GOT3 (cell line): ENCODE results near the gene GPRIN1.

Experiments used
- DNase-seq: peaks from one replicate; lab custom pipeline; 2025; ENCODE audit warnings: mixed read lengths; lab: John Stamatoyannopoulos, UW

The GPRIN1 gene

DNA sequence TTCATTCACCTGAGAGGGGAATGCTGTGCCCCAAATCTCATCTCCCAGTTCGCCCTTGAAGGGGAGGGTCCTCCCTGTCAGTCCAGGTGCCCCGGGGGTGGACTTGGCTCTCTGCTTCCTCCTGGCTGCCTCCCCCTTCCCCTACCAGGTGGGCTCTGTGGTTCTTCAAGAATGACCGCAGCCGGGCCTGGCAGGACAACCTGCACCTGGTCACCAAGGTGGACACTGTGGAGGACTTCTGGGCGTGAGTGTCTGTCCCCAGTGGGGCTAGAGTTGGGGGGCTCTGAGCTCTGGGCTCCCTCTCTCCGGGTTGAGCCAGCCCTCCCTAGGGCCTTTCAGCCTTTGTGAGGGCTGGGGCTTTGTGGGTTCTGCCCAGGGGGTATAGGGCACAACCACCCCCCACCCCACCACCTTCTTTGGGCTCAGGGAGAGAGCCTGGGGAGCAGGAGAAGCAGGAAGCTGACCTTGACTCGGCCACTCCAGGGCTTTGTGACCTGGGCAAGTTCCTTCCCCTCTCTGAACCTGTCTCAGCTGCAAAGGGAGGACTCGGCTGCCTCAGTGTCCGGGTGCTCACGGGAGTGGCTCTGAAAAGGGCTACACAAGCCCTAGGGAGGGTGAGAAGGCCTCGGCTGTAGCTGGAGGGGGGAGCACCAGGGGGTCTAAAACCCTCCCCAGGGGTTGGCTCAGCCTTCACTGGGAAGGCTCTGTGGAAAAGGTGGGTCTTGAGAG is 33.7 kb upstream of the GPRIN1 start:
- no peak for DNase-seq

GRCh38 chr5:176642675-176643490 is 32.9 kb upstream of the GPRIN1 start:
- no peak for DNase-seq

DNA sequence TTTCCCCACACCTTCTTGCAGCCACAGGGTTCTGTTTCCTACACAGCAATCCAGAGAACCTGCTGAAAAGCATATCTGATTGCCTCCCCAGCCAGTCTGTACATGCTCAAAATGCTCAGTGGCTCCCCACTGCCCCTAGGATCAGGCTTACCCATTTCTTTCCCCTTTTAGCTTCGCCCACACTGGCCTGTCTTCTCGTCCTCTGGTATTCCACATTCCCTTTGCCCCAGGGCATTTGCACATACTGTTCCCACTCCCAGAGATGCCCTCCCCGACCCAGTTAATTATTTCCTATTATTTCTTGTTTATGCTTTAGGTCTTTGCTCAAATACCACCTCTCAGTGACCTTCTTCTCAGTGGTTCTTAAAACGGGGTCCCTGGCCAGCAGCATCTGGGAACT is 30.7 kb upstream of the GPRIN1 start:
- DNase-seq = no peak

GRCh38 chr5:176639981-176640380 is 30.0 kb upstream of the GPRIN1 start:
- no peak for DNase-seq

- no peak for DNase-seq
Observed at GRCh38 chr5:176639208-176639607, 29.3 kb upstream of the GPRIN1 start.

- no peak for DNase-seq
Observed at GRCh38 chr5:176638437-176638836, 28.5 kb upstream of the GPRIN1 start.

- DNase-seq = no peak
Observed at GRCh38 chr5:176637556-176637955, 27.6 kb upstream of the GPRIN1 start.

GRCh38 chr5:176636426-176636825 is 26.5 kb upstream of the GPRIN1 start:
- no peak for DNase-seq

DNA sequence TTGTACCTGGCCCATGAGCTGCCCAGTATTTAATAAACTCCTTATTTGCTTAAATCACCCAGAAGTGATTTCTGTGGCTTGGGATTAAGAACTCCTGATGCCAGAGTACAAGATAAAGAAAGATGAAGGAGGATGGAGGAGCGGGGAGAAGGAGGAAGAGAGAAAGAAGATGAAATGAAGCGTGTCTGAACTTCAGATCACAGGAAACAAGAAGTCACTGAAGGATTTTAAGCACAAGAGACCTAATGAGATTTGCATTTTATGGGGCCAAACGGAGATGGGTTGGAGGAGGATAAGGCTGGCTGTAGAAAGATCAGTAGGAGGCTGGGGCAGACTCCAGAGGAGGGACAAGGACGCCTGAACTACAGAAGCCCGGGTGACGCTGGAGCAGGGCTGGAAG is 23.6 kb upstream of the GPRIN1 start:
- no peak for DNase-seq

DNA sequence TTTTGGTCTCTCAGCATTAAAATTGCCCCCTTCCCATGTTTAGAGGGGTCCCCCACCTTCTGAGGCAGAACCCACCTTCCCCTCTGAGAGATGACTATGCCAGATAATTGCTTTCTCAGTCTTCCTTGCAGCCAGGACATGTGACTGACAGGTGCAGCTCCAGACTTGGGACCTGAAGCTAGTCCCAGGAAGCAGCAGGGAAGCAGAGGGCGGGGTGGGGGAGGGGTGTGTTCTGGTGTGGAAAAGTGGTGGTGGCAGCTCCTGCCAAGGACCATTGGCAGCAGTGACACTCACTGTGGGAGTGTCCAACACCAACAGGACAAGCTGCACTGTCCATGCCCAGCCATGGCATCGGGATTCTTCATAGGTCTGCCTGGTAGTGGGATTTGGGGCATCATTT is 22.8 kb upstream of the GPRIN1 start:
- no peak for DNase-seq

DNA sequence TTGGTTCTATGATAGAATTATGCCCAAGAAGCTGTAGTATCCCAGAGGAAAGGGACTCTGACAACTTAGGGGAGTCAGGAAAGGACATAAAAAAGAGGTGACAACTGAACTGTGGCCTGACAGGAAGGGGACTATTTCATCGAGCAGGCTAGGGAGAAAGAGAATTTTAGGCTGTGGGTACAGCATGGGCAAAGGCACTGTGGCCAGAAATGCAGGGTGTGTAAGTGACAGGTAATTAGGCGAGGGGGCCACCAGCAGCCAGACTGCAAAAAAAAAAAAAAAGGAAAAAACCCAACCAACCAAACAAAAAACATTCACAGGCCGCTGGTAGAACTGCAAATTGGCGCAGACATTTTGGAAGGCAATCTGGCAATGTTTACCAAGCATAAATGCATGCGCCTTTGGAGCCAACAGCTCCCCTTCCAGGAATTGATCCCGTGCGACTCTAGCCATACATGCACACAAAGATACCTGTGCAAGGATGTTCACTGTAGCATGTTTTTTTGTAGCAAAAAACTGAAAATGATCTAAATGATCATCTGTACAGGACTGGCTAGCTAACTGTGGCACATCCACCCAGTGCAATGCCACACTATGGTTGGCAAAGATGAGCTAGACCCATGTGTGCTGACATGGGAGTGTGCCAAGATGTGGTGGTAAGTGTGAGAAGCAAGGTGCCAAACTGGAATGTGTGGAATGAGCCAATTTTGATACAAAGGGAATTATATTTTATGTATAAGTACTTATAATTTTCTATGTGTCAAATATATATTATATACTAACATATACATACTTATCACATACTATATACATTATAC is 21.6 kb upstream of the GPRIN1 start:
- no peak for DNase-seq

GRCh38 chr5:176630681-176631222 is 20.8 kb upstream of the GPRIN1 start:
- no peak for DNase-seq

- no peak for DNase-seq
Observed at GRCh38 chr5:176629853-176630680, 20.1 kb upstream of the GPRIN1 start, which contains the start of the genes EIF4E1B and SNCB. Gene EIF4E1B (plus strand): TSS chr5:176630675. CDS start chr5:176642788, 12,113 bp downstream. Gene SNCB (minus strand): TSS chr5:176630534. CDS start chr5:176629654, 880 bp downstream.

DNA sequence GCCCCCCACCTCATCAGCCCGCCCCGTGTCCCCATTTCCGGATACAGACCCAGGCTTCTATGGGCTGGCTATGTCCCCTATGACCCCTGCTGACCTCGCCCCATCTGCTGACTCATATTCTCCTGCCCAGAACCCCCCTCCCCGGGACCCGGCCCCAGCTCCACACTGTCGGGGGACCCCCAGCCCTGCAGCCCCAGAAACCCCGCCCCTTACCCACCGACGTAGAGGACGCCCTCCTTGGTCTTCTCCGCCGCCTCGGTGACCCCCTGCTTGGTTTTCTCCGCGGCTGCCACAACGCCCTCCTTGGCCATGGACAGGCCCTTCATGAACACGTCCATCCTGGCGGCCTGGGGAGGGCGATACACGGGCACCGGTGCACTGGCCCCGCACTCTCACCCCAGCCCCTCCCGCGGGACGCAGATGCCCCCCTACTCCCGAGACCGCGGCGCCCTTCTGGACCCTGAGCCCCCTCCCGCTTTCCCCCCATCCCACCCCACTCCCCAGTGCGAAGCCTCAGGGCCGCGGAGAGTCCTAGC is 19.4 kb upstream of the GPRIN1 start:
- no peak for DNase-seq

DNA sequence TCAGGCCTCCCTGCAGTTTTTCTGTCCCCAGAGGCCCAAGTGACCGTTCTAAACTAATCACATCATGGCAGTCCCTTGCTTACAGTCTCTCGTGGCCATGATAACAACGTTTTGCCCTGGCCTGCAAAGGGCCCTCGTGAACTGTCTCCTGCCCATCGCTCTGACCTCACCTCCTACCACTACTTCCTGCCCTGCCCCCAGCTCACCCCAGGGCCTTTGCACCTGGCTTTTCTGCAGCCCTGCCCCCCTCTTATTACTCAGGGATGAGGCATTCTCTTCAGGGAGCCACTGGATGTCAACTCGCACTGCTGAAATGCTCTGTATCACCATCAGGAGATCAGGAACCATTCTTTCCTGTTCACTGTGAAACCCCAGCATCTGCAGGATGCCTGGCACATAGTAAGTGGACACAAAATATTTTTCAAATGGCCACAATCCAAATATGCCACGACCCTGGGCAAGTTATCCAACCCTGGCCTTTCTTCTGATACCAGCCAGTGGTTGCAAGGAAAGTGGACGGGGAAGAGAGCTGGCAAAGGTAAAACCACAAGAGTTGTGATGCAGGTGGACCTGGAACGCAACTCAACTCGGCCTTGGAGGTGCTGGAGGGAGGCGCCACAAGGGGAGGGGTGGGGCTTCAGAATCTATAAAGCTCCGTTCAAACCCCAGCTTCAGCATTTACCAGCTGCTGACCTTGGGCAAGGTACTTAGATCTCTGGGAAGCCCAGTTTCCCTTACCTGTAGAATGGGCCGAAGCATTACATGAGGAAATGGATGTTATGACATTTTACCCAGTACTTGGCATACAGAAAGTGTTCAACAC is 18.7 kb upstream of the GPRIN1 start:
- DNase-seq = no peak

- DNase-seq = no peak
Observed at GRCh38 chr5:176627582-176627981, 17.6 kb upstream of the GPRIN1 start.

- no peak for DNase-seq
Observed at GRCh38 chr5:176626876-176627236, 16.9 kb upstream of the GPRIN1 start.

GRCh38 chr5:176625966-176626875 is 16.3 kb upstream of the GPRIN1 start:
- no peak for DNase-seq

DNA sequence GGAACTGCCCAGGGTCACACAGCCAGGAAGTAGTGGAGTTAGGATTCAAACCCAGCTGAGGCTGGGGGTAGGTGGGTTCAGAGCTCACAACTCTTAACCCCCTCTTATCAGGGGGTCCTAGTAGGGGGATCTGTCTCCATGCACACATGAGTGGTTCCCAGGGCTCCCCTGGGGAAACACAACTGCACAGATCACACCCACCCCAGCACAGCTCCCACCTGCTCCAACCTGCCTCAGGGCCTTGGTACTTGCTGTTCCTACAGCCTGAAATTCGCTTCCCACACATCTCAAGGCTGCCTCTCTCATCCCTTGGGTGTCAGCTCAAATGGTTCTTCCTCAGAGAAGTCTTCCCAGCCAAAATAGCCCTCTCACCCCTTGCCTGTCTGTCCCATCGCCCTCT is 15.6 kb upstream of the GPRIN1 start:
- DNase-seq = no peak
